Thyroid gland (tissue), 4 donors: ENCODE results near the gene GRM8.

ENCODE experiments used
- POLR2A ChIP-seq, 2 donors: fragments of 450-650 bp; IDR thresholded peaks; one replicate each; pipeline ENCODE4 v1.6.1; 2017; ENCODE audit warnings: antibody characterized with exemption in 2 of 2, mild to moderate bottlenecking in 2 of 2, moderate library complexity in 1 of 2
- TF ChIP-seq, protein P1 (sequence below), 6 experiments: fragments of 200-600 bp in 3 of 6; fragments of 450-650 bp in 3 of 6; sonication (generic) in 3 of 6; IDR thresholded peaks; one replicate each; pipeline ENCODE4 v1.5.1; 2016 to 2019; ENCODE audit warnings: antibody characterized with exemption in 6 of 6, mild to moderate bottlenecking in 2 of 6, inconsistent platforms in 1 of 6, moderate library complexity in 1 of 6

DNA sequence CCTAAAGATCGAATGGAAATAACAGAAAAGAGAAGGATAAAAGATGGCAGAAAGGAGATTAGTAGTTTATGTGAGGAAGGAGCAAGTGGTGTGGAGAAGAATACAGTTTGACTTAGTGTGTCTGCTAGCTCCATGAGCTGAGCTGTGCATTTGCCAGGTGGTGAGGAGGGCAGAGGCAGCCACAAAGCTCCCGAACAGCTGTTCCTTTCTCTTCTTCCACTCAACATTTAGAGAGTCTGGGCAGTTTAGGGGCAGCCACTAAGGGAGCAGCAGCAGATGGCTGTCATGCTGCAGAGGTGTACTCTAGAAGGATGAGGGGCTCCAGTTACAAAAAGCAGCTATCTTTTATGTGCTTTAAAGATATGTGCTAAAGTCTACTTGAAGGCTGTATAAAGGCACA, 674.4 kb downstream of the GRM8 start:
- TF ChIP-seq, protein P1, sequence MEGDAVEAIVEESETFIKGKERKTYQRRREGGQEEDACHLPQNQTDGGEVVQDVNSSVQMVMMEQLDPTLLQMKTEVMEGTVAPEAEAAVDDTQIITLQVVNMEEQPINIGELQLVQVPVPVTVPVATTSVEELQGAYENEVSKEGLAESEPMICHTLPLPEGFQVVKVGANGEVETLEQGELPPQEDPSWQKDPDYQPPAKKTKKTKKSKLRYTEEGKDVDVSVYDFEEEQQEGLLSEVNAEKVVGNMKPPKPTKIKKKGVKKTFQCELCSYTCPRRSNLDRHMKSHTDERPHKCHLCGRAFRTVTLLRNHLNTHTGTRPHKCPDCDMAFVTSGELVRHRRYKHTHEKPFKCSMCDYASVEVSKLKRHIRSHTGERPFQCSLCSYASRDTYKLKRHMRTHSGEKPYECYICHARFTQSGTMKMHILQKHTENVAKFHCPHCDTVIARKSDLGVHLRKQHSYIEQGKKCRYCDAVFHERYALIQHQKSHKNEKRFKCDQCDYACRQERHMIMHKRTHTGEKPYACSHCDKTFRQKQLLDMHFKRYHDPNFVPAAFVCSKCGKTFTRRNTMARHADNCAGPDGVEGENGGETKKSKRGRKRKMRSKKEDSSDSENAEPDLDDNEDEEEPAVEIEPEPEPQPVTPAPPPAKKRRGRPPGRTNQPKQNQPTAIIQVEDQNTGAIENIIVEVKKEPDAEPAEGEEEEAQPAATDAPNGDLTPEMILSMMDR (IDR thresholded peaks at IDR 0.05): no peak
- TF ChIP-seq POLR2A (IDR thresholded peaks at IDR 0.05): no peak
